Measurements from ENCODE around the gene TMEM30B.

- TF ChIP-seq CTCF (IDR thresholded peaks at IDR 0.05), result no peak
- TF ChIP-seq POLR2A (IDR thresholded peaks at IDR 0.05), result no peak
Observed at GRCh38 chr14:61256826-61257468, 24.2 kb downstream of the TMEM30B start.

Data from adrenal gland (tissue), 5 donors.